Skin epidermis (tissue), 12 donors: ENCODE data around the gene PRKG1.
"Not testable (repeated sequence)": the region's sequence is repeated elsewhere in the genome, so short reads cannot be mapped to it uniquely, and the experiment has no call there.

Experiments used
- H3K27ac ChIP-seq, 21 experiments: fragments of 200-600 bp; sonication (generic) in 11 of 21; one replicate each; pipeline ENCODE4 v1.5.0; 2020; ENCODE audit warnings: mild to moderate bottlenecking in 3 of 21, inconsistent platforms in 2 of 21, moderate library complexity in 2 of 21
- H3K4me3 ChIP-seq, 7 experiments: fragments of 200-600 bp; sonication (generic) in 2 of 7; one replicate each; pipeline ENCODE4 v1.5.0; 2020; ENCODE audit warnings: inconsistent platforms in 2 of 7, mild to moderate bottlenecking in 2 of 7, moderate library complexity in 1 of 7

Gene PRKG1

GRCh38 chr10:51524041-51524440, 449.8 kb downstream of the PRKG1 start:
- H3K27ac ChIP-seq, result no peak overlapping the region
- no peak overlapping the region for H3K4me3 ChIP-seq

GRCh38 chr10:51527522-51528219, 453.4 kb downstream of the PRKG1 start:
- Histone ChIP-seq H3K4me3 (no peak overlapping the region), H3K27ac (no peak overlapping the region)

- H3K27ac ChIP-seq, result no peak overlapping the region
Observed at GRCh38 chr10:51528527-51528926, 454.2 kb downstream of the PRKG1 start.

GRCh38 chr10:51530541-51530940, 456.3 kb downstream of the PRKG1 start:
- no peak overlapping the region for H3K4me3 ChIP-seq
- no peak overlapping the region for H3K27ac ChIP-seq

More at GRCh38 chr10:51528527-51528926, 454.2 kb downstream of the PRKG1 start:
- H3K4me3 ChIP-seq, result no peak overlapping the region

- H3K4me3 ChIP-seq, result no peak overlapping the region
- H3K27ac ChIP-seq, result no peak overlapping the region
Observed at GRCh38 chr10:51532044-51532443, 457.8 kb downstream of the PRKG1 start.

- Histone ChIP-seq H3K27ac (no peak overlapping the region), H3K4me3 (no peak overlapping the region)
Observed at GRCh38 chr10:51542853-51543252, 468.6 kb downstream of the PRKG1 start.

- H3K27ac ChIP-seq, result no peak overlapping the region
- H3K4me3 ChIP-seq, result no peak overlapping the region
Observed at GRCh38 chr10:51544933-51545332, 470.6 kb downstream of the PRKG1 start.

GRCh38 chr10:51547941-51548340, 473.7 kb downstream of the PRKG1 start:
- Histone ChIP-seq H3K4me3 (no peak overlapping the region), H3K27ac (no peak overlapping the region)

- Histone ChIP-seq H3K4me3 (no peak overlapping the region), H3K27ac (no peak overlapping the region)
Observed at GRCh38 chr10:51552879-51553278, 478.6 kb downstream of the PRKG1 start.

- no peak overlapping the region for H3K27ac ChIP-seq
Observed at GRCh38 chr10:51564896-51565510, 490.7 kb downstream of the PRKG1 start.

GRCh38 chr10:51567271-51567670, 493.0 kb downstream of the PRKG1 start:
- no peak overlapping the region for H3K27ac ChIP-seq
- no peak overlapping the region for H3K4me3 ChIP-seq

More at GRCh38 chr10:51564896-51565510, 490.7 kb downstream of the PRKG1 start:
- no peak overlapping the region for H3K4me3 ChIP-seq

- Histone ChIP-seq H3K4me3 (no peak overlapping the region), H3K27ac (no peak overlapping the region)
Observed at GRCh38 chr10:51569467-51569866, 495.2 kb downstream of the PRKG1 start.

- Histone ChIP-seq H3K4me3 (no peak overlapping the region), H3K27ac (no peak overlapping the region)
Observed at GRCh38 chr10:51574248-51575048, 500.2 kb downstream of the PRKG1 start.

- not testable (repeated sequence) for H3K27ac ChIP-seq, H3K4me3 ChIP-seq
Observed at GRCh38 chr10:51581196-51581595, 506.9 kb downstream of the PRKG1 start.

GRCh38 chr10:51583976-51584375, 509.7 kb downstream of the PRKG1 start:
- H3K27ac ChIP-seq, result no peak overlapping the region
- H3K4me3 ChIP-seq, result no peak overlapping the region

- no peak overlapping the region for H3K4me3 ChIP-seq
- no peak overlapping the region for H3K27ac ChIP-seq
Observed at GRCh38 chr10:51585742-51586141, 511.5 kb downstream of the PRKG1 start.

- Histone ChIP-seq H3K27ac (no peak overlapping the region), H3K4me3 (no peak overlapping the region)
Observed at GRCh38 chr10:51588984-51589383, 514.7 kb downstream of the PRKG1 start.

- Histone ChIP-seq H3K27ac (no peak overlapping the region), H3K4me3 (no peak overlapping the region)
Observed at GRCh38 chr10:51590818-51591217, 516.5 kb downstream of the PRKG1 start.

- Histone ChIP-seq H3K4me3 (no peak overlapping the region), H3K27ac (no peak overlapping the region)
Observed at GRCh38 chr10:51596695-51597094, 522.4 kb downstream of the PRKG1 start.

GRCh38 chr10:51599647-51600046, 525.4 kb downstream of the PRKG1 start:
- Histone ChIP-seq H3K27ac (no peak overlapping the region), H3K4me3 (no peak overlapping the region)

GRCh38 chr10:51602326-51602725, 528.0 kb downstream of the PRKG1 start:
- no peak overlapping the region for H3K4me3 ChIP-seq

More at GRCh38 chr10:51602326-51602725, 528.0 kb downstream of the PRKG1 start:
- H3K27ac ChIP-seq, result no peak overlapping the region
